CD8-positive, alpha-beta memory T cell (primary cell): ENCODE data around the gene B9D2. TPM values are rescaled to one million over a fixed set of nuclear protein-coding genes. Genes with fewer than 3 reads are reported as not detected.
"Not testable (repeated sequence)": the region's sequence is repeated elsewhere in the genome, so short reads cannot be mapped to it uniquely, and the experiment has no call there.

Experiments used
- CTCF ChIA-PET: fragments of 350-600 bp; sonication (Branson Sonifier 250); formaldehyde crosslinking; loops from one replicate; lab custom pipeline; 2021; ENCODE audit warnings: antibody characterized with exemption; lab: Charles Lee
- POLR2A ChIA-PET: fragments of 350-600 bp; sonication (Branson Sonifier 250); formaldehyde crosslinking; loops from one replicate; lab custom pipeline; 2021; ENCODE audit warnings: antibody characterized with exemption; lab: Charles Lee
- DNase-seq, 5 donors: peaks; one replicate each; pipeline versions ENCODE4 v3.0.0 to v3.0.0-alpha.2; 2020 to 2022; ENCODE audit warnings: mixed read lengths in 1 of 5
- H3K27ac ChIP-seq: one replicate; pipeline ENCODE4 v1.7.0; 2013; ENCODE audit warnings: low read depth, mild to moderate bottlenecking, low read length, moderate library complexity
- H3K27me3 ChIP-seq: 2 replicates; pipeline ENCODE4 v1.7.0; 2013; ENCODE audit warnings: low read length, mild to moderate bottlenecking; ENCODE audit not compliant: insufficient read depth, poor library complexity, severe bottlenecking
- H3K36me3 ChIP-seq: 2 replicates; pipeline ENCODE4 v1.7.0; 2013; ENCODE audit warnings: mild to moderate bottlenecking, low read length, moderate library complexity; ENCODE audit not compliant: insufficient read depth
- H3K4me1 ChIP-seq: 2 replicates; pipeline ENCODE4 v1.7.0; 2013; ENCODE audit warnings: mild to moderate bottlenecking, low read length, moderate library complexity; ENCODE audit not compliant: insufficient read depth
- H3K4me3 ChIP-seq: 2 replicates; pipeline ENCODE4 v1.7.0; 2013; ENCODE audit warnings: mild to moderate bottlenecking, low read length
- H3K9me3 ChIP-seq: 2 replicates; pipeline ENCODE4 v1.7.0; 2013; ENCODE audit warnings: mild to moderate bottlenecking, low read length
- H3K27ac Mint-ChIP-seq, 8 donors: one replicate each; pipeline ENCODE4 v1.8.0; 2020 to 2021; ENCODE audit warnings: mixed read lengths in 8 of 8, mild to moderate bottlenecking in 6 of 8, inconsistent platforms in 3 of 8, moderate library complexity in 3 of 8
- H3K27me3 Mint-ChIP-seq, 2 donors: one replicate each; pipeline ENCODE4 v1.8.0; 2020 to 2021; ENCODE audit warnings: mixed read lengths in 2 of 2, mild to moderate bottlenecking in 1 of 2, moderate library complexity in 1 of 2
- H3K36me3 Mint-ChIP-seq, 3 donors: one replicate each; pipeline ENCODE4 v1.8.0; 2020 to 2021; ENCODE audit warnings: mixed read lengths in 3 of 3, inconsistent platforms in 1 of 3, mild to moderate bottlenecking in 1 of 3
- H3K4me1 Mint-ChIP-seq, 3 donors: one replicate each; pipeline ENCODE4 v1.8.0; 2020 to 2021; ENCODE audit warnings: mixed read lengths in 3 of 3, inconsistent platforms in 1 of 3, mild to moderate bottlenecking in 1 of 3
- H3K4me3 Mint-ChIP-seq, 7 donors: one replicate each; pipeline ENCODE4 v1.8.0; 2020 to 2021; ENCODE audit warnings: mixed read lengths in 7 of 7, mild to moderate bottlenecking in 6 of 7, moderate library complexity in 4 of 7, inconsistent platforms in 2 of 7
- H3K9me3 Mint-ChIP-seq, 5 donors: one replicate each; pipeline ENCODE4 v1.8.0; 2020 to 2022; ENCODE audit warnings: mixed read lengths in 5 of 5, mild to moderate bottlenecking in 3 of 5, moderate library complexity in 2 of 5, inconsistent platforms in 1 of 5
- polyA plus RNA-seq: library from polyadenylated mRNA; unstranded; fragments of 300-500 nt; fragmentation: Illumina TruSeq; gene quantifications from one replicate; pipeline ENCODE4 v1.2.3, GENCODE V29; 2021
- total RNA-seq, 2 experiments: library from RNA; stranded (reverse); gene quantifications; one replicate each; pipeline ENCODE4 v1.2.3, GENCODE V29; 2021

B9D2 gene
- total and polyA plus RNA-seq, 3 experiments from 2014 or later: 8.5 to 15.4 (median 9.7) TPM

- H3K4me1 ChIP-seq: peaks cover 56% of the 10 kb centered on the region
- H3K4me1 Mint-ChIP-seq: peaks cover 39 to 54% (median 54%) of the 10 kb centered on the region in 3 donors
- peaks cover 0 to 4% (median 0%) of the 10 kb centered on the region in 5 donors for H3K9me3 Mint-ChIP-seq
- peak overlapping the region; percentile 95 for H3K27ac ChIP-seq
- ChIA-PET POLR2A (interaction anchor here (0.6 to 9.4 kb wide), 10 partner anchors 9 to 1959 kb away, joined by 3 to 111 read pairs (median 12); partner anchors contain the start of genes B9D2, CCDC97 and HNRNPUL1), CTCF (interaction anchor here (0.9 to 5.6 kb wide), 12 partner anchors 10 to 147 kb away, joined by 3 to 63 read pairs (median 8); partner anchors contain the start of genes B9D2, DMAC2 and HNRNPUL1)
- H3K4me3 ChIP-seq: peak overlapping the region; percentile 97
- H3K4me3 Mint-ChIP-seq: peak overlapping the region; percentile 93 to 100 (median 100)
- peaks cover 0 to 12% of the 10 kb centered on the region in 2 donors for H3K27me3 Mint-ChIP-seq
- peak overlapping the region; percentile 93 to 100 (median 99) for H3K27ac Mint-ChIP-seq
- H3K36me3 ChIP-seq: peaks cover 16% of the 10 kb centered on the region
- DNase-seq: no peak
- no peaks in the 10 kb centered on the region for H3K9me3 ChIP-seq
- H3K27me3 ChIP-seq: no peaks in the 10 kb centered on the region
- H3K36me3 Mint-ChIP-seq: peaks cover 8 to 56% (median 12%) of the 10 kb centered on the region in 3 donors
Measured at GRCh38 chr19:41350735-41351338, 13.1 kb downstream of the B9D2 start.

- not testable (repeated sequence) for H3K27ac ChIP-seq, H3K4me3 ChIP-seq, H3K27me3 ChIP-seq, H3K9me3 Mint-ChIP-seq, H3K9me3 ChIP-seq, DNase-seq, H3K27me3 Mint-ChIP-seq
- peak overlapping the region in 4 of 8 donors; percentile 68 to 100 (median 85) for H3K27ac Mint-ChIP-seq
- H3K4me3 Mint-ChIP-seq: peak overlapping the region in 3 of 7 donors; percentile 19 to 54 (median 34)
- H3K36me3 ChIP-seq: peaks cover 41% of the 10 kb centered on the region
- POLR2A ChIA-PET: interaction anchor here (0.6 kb wide), 1 partner anchor 18 kb away, joined by 3 read pairs; no protein-coding TSS in a partner anchor
- H3K4me1 Mint-ChIP-seq: peaks cover 49 to 73% (median 64%) of the 10 kb centered on the region in 3 donors
- CTCF ChIA-PET: interaction anchor here (1.2 to 2.8 kb wide), 5 partner anchors 10 to 143 kb away, joined by 3 to 11 read pairs (median 6); no protein-coding TSS in a partner anchor
- peaks cover 17 to 77% (median 17%) of the 10 kb centered on the region in 3 donors for H3K36me3 Mint-ChIP-seq
- peaks cover 73% of the 10 kb centered on the region for H3K4me1 ChIP-seq
Measured at GRCh38 chr19:41346916-41347315, 17.0 kb downstream of the B9D2 start.

- peaks cover 60% of the 10 kb centered on the region for H3K36me3 ChIP-seq
- H3K4me1 Mint-ChIP-seq: peaks cover 48 to 70% (median 60%) of the 10 kb centered on the region in 3 donors
Measured at GRCh38 chr19:41344162-41344561, 19.8 kb downstream of the B9D2 start.

GRCh38 chr19:41341669-41342490 is 22.1 kb downstream of the B9D2 start:
- peak in 1 of 5 donors; percentile 24 for DNase-seq
- no peaks in the 10 kb centered on the region for H3K9me3 Mint-ChIP-seq
- H3K4me3 ChIP-seq: peak overlapping the region; percentile 26
- POLR2A ChIA-PET: interaction anchor here (0.6 to 1.3 kb wide), 4 partner anchors 9 to 64 kb away, joined by 3 to 6 read pairs (median 4); no protein-coding TSS in a partner anchor
- peak overlapping the region; percentile 39 to 79 (median 68) for H3K4me3 Mint-ChIP-seq
- no peaks in the 10 kb centered on the region for H3K27me3 Mint-ChIP-seq
- no peaks in the 10 kb centered on the region for H3K9me3 ChIP-seq
- peaks cover 55% of the 10 kb centered on the region for H3K36me3 ChIP-seq
- H3K4me1 Mint-ChIP-seq: peaks cover 46 to 63% (median 53%) of the 10 kb centered on the region in 3 donors
- H3K27ac ChIP-seq: no peak overlapping the region
- CTCF ChIA-PET: interaction anchor here (1.1 to 1.7 kb wide), 2 partner anchors 10 to 13 kb away, joined by 3 to 4 read pairs; no protein-coding TSS in a partner anchor
- H3K27ac Mint-ChIP-seq: peak overlapping the region; percentile 57 to 100 (median 86)
- no peaks in the 10 kb centered on the region for H3K27me3 ChIP-seq
- peaks cover 17 to 82% (median 23%) of the 10 kb centered on the region in 3 donors for H3K36me3 Mint-ChIP-seq
- H3K4me1 ChIP-seq: peaks cover 47% of the 10 kb centered on the region

More at GRCh38 chr19:41344162-41344561, 19.8 kb downstream of the B9D2 start:
- H3K4me3 Mint-ChIP-seq: peak overlapping the region in 4 of 7 donors; percentile 38 to 59 (median 52)
- H3K36me3 Mint-ChIP-seq: peaks cover 21 to 79% (median 24%) of the 10 kb centered on the region in 3 donors
- H3K27ac Mint-ChIP-seq: peak overlapping the region in 6 of 8 donors; percentile 29 to 100 (median 80)
- Histone ChIP-seq H3K4me3 (no peak overlapping the region), H3K9me3 (no peaks in the 10 kb centered on the region), H3K27ac (no peak overlapping the region), H3K27me3 (no peaks in the 10 kb centered on the region), H3K4me1 (peaks cover 58% of the 10 kb centered on the region)
- POLR2A ChIA-PET: interaction anchor here (0.7 to 0.8 kb wide), 2 partner anchors 9 to 15 kb away, joined by 3 to 9 read pairs; no protein-coding TSS in a partner anchor
- no peaks in the 10 kb centered on the region for H3K27me3 Mint-ChIP-seq
- CTCF ChIA-PET: no interaction called here
- no peaks in the 10 kb centered on the region for H3K9me3 Mint-ChIP-seq
- DNase-seq: no peak

- peaks cover 35% of the 10 kb centered on the region for H3K4me1 ChIP-seq
- Mint-ChIP-seq H3K36me3 (peaks cover 14 to 81% (median 27%) of the 10 kb centered on the region in 3 donors), H3K27ac (peak overlapping the region in 5 of 8 donors; percentile 55 to 100 (median 82)), H3K9me3 (no peaks in the 10 kb centered on the region), H3K27me3 (no peaks in the 10 kb centered on the region), H3K4me1 (peaks cover 43 to 59% (median 48%) of the 10 kb centered on the region in 3 donors), H3K4me3 (peak overlapping the region in 2 of 7 donors; percentile 60 to 65)
- ChIA-PET CTCF (interaction anchor here (2.2 kb wide), 1 partner anchor 13 kb away, joined by 7 read pairs; the partner anchor contains the start of gene TGFB1), POLR2A (interaction anchor here (0.6 to 0.7 kb wide), 2 partner anchors 8 to 135 kb away, joined by 5 to 10 read pairs; no protein-coding TSS in a partner anchor)
- H3K27ac ChIP-seq: no peak overlapping the region
- no peaks in the 10 kb centered on the region for H3K27me3 ChIP-seq
- peaks cover 52% of the 10 kb centered on the region for H3K36me3 ChIP-seq
- no peak overlapping the region for H3K4me3 ChIP-seq
- DNase-seq: no peak
- H3K9me3 ChIP-seq: no peaks in the 10 kb centered on the region
Measured at GRCh38 chr19:41339936-41340335, 24.0 kb downstream of the B9D2 start.

GRCh38 chr19:41335467-41335866 is 28.5 kb downstream of the B9D2 start:
- Histone ChIP-seq H3K4me3 (no peak overlapping the region), H3K27ac (no peak overlapping the region), H3K27me3 (no peaks in the 10 kb centered on the region), H3K4me1 (peaks cover 15% of the 10 kb centered on the region), H3K9me3 (no peaks in the 10 kb centered on the region), H3K36me3 (peaks cover 54% of the 10 kb centered on the region)
- Mint-ChIP-seq H3K4me3 (peak overlapping the region in 1 of 7 donors; percentile 58), H3K27ac (peak overlapping the region in 6 of 8 donors; percentile 45 to 100 (median 63)), H3K9me3 (no peaks in the 10 kb centered on the region), H3K27me3 (peaks cover 0 to 2% of the 10 kb centered on the region in 2 donors), H3K4me1 (peaks cover 40 to 57% (median 49%) of the 10 kb centered on the region in 3 donors), H3K36me3 (peaks cover 23 to 82% (median 30%) of the 10 kb centered on the region in 3 donors)
- ChIA-PET CTCF (interaction anchor here (1.0 to 3.6 kb wide), 3 partner anchors 12 to 235 kb away, joined by 3 to 11 read pairs (median 3); no protein-coding TSS in a partner anchor), POLR2A (interaction anchor here (0.5 to 1.1 kb wide), 2 partner anchors 11 to 27 kb away, joined by 3 to 8 read pairs; no protein-coding TSS in a partner anchor)
- no peak for DNase-seq

GRCh38 chr19:41334793-41335192 is 29.2 kb downstream of the B9D2 start:
- no peaks in the 10 kb centered on the region for H3K9me3 Mint-ChIP-seq
- peaks cover 23 to 81% (median 30%) of the 10 kb centered on the region in 3 donors for H3K36me3 Mint-ChIP-seq
- peaks cover 0 to 2% of the 10 kb centered on the region in 2 donors for H3K27me3 Mint-ChIP-seq
- H3K4me3 Mint-ChIP-seq: peak overlapping the region in 2 of 7 donors; percentile 32 to 58
- Histone ChIP-seq H3K4me3 (no peak overlapping the region), H3K27ac (no peak overlapping the region), H3K9me3 (no peaks in the 10 kb centered on the region), H3K4me1 (peaks cover 22% of the 10 kb centered on the region), H3K27me3 (no peaks in the 10 kb centered on the region), H3K36me3 (peaks cover 50% of the 10 kb centered on the region)
- H3K4me1 Mint-ChIP-seq: peaks cover 40 to 60% (median 50%) of the 10 kb centered on the region in 3 donors
- POLR2A ChIA-PET: no interaction called here
- DNase-seq: no peak
- peak overlapping the region in 6 of 8 donors; percentile 21 to 100 (median 58) for H3K27ac Mint-ChIP-seq
- CTCF ChIA-PET: interaction anchor here (1.0 to 3.6 kb wide), 3 partner anchors 13 to 27 kb away, joined by 3 to 11 read pairs (median 3); no protein-coding TSS in a partner anchor
